K562 (cell line): ENCODE results near the gene NETO1. TPM values are rescaled to one million over a fixed set of nuclear protein-coding genes. Genes with fewer than 3 reads are reported as not detected.

Experiments
- ATAC-seq: fragments of 200-7000 bp; cut with Tn5 transposase; 3 replicates; pipeline ENCODE4 v1.9.1; 2020; ENCODE audit warnings: moderate library complexity
- BruUV-seq: library from RNA; stranded (reverse); fragments of 400-500 nt; replicated peaks from 2 replicates; lab custom pipeline; 2021; lab: Mats Ljungman, UMichigan
- CTCF ChIA-PET: fragments of 300-600 bp; formaldehyde crosslinking; extraction: SDS; loops from one replicate; lab custom pipeline; 2021; ENCODE audit warnings: low intra/inter-chr PET ratio; lab: Yijun Ruan, JAX
- POLR2A ChIA-PET: fragments of 300-600, 350-650 bp; sonication (Branson Sonifier 250); formaldehyde crosslinking; extraction: SDS; loops from one replicate; lab custom pipeline; 2021; ENCODE audit warnings: antibody characterized with exemption, inconsistent platforms; lab: Yijun Ruan, JAX
- DNase-seq, 4 experiments: peaks; one replicate each; pipeline versions ENCODE4 v3.0.0 to v3.0.0-alpha.2; 2011 to 2018; ENCODE audit warnings: low spot score in 3 of 4, mixed read lengths in 3 of 4; ENCODE audit errors: extremely low read depth in 1 of 4
- FAIRE-seq: peaks from 2 replicates; lab custom pipeline; 2011; peaks lifted over from hg19 to GRCh38; lab: Jason Lieb, UNC
- H2AFZ ChIP-seq: 2 replicates; pipeline ENCODE4 v1.6.0; 2011; ENCODE audit warnings: low read depth, low read length, control low read depth, inconsistent platforms
- H3K27ac ChIP-seq: fragments of 200-600 bp; 3 replicates; pipeline ENCODE4 v1.8.0; 2011; ENCODE audit warnings: low read depth, mild to moderate bottlenecking, control low read depth, inconsistent platforms, low read length, moderate library complexity, mixed read lengths; ENCODE audit errors: extremely low read depth
- H3K27me3 ChIP-seq, 2 experiments: fragments of 300-600 bp in 1 of 2; 2 replicates in 1 of 2; 3 replicates in 1 of 2; pipeline versions ENCODE4 v1.6.0 to v1.8.0; 2011; ENCODE audit warnings: inconsistent platforms in 2 of 2, low read length in 2 of 2, mild to moderate bottlenecking in 1 of 2, mixed read lengths in 1 of 2, moderate library complexity in 1 of 2; ENCODE audit not compliant: control insufficient read depth in 2 of 2, insufficient read depth in 2 of 2
- H3K36me3 ChIP-seq: fragments of 300-600 bp; 3 replicates; pipeline ENCODE4 v1.8.0; 2011; ENCODE audit warnings: mild to moderate bottlenecking, low read length, inconsistent platforms; ENCODE audit not compliant: control insufficient read depth, insufficient read depth
- H3K4me1 ChIP-seq, 2 experiments: fragments of 200-600 bp in 1 of 2; replicated peaks in 1 of 2; 2 replicates in 1 of 2; 3 replicates in 1 of 2; pipeline versions ENCODE4 v1.5.1 to v1.8.0; 2011; ENCODE audit warnings: inconsistent platforms in 2 of 2, low read length in 2 of 2, mild to moderate bottlenecking in 1 of 2, mixed read lengths in 1 of 2, moderate library complexity in 1 of 2; ENCODE audit not compliant: control insufficient read depth in 2 of 2, insufficient read depth in 2 of 2
- H3K4me2 ChIP-seq: 2 replicates; pipeline ENCODE4 v1.6.1; 2011; ENCODE audit warnings: low read length, control low read depth, inconsistent platforms, mixed read lengths; ENCODE audit not compliant: insufficient read depth
- H3K4me3 ChIP-seq: fragments of 200-600 bp; sonication (generic), shearing (Covaris generic); 2 replicates; pipeline ENCODE4 v1.5.1; 2016; ENCODE audit warnings: control low read depth, inconsistent platforms
- H3K79me2 ChIP-seq: fragments of 200-600 bp; 3 replicates; pipeline ENCODE4 v1.8.0; 2011; ENCODE audit warnings: low read length, inconsistent platforms; ENCODE audit not compliant: control insufficient read depth, insufficient read depth
- H3K9ac ChIP-seq, 2 experiments: 2 replicates each; pipeline versions ENCODE4 v1.6.0 to v1.6.1; 2011; ENCODE audit warnings: low read depth in 2 of 2, low read length in 2 of 2, control low read depth in 1 of 2, inconsistent platforms in 1 of 2, mild to moderate bottlenecking in 1 of 2, mixed read lengths in 1 of 2; ENCODE audit not compliant: insufficient read depth in 1 of 2
- H3K9me1 ChIP-seq: one replicate; pipeline ENCODE4 v1.6.0; 2011; ENCODE audit warnings: inconsistent platforms, mild to moderate bottlenecking, low read length, moderate library complexity; ENCODE audit not compliant: control insufficient read depth, insufficient read depth
- H3K9me3 ChIP-seq: replicated peaks from 2 replicates; pipeline ENCODE4 v1.5.1; 2011; ENCODE audit warnings: low read depth, low read length, inconsistent platforms; ENCODE audit not compliant: control insufficient read depth, insufficient read depth
- H4K20me1 ChIP-seq: replicated peaks from 2 replicates; pipeline ENCODE4 v1.6.1; 2011; ENCODE audit warnings: low read length, inconsistent platforms, mixed read lengths; ENCODE audit not compliant: control insufficient read depth, insufficient read depth
- ATF3 ChIP-seq, 2 experiments: fragments of 450-650 bp in 1 of 2; sonication (generic) in 1 of 2; formaldehyde crosslinking in 1 of 2; IDR thresholded peaks in 1 of 2; conservative IDR thresholded peaks in 1 of 2; 2 replicates each; pipeline versions ENCODE4 v1.6.1 to v1.8.1; 2016 to 2023; ENCODE audit warnings: mild to moderate bottlenecking in 2 of 2, moderate library complexity in 2 of 2, inconsistent platforms in 1 of 2, missing genetic modification reagents in 1 of 2
- NBN ChIP-seq: fragments of 450-650 bp; IDR thresholded peaks from 2 replicates; pipeline ENCODE4 v1.6.1; 2016; ENCODE audit warnings: low read depth, mild to moderate bottlenecking
- SETDB1 ChIP-seq: IDR thresholded peaks from one replicate; pipeline ENCODE4 v1.6.1; 2012; ENCODE audit warnings: low read length, control low read depth, inconsistent platforms
- STAG1 ChIP-seq: sonication (generic); formaldehyde crosslinking; IDR thresholded peaks from 2 replicates; pipeline ENCODE4 v1.5.0; 2020; ENCODE audit warnings: missing genetic modification reagents, borderline replicate concordance
- ZBTB26 ChIP-seq: fragments of 450-650 bp; formaldehyde crosslinking; IDR thresholded peaks from 2 replicates; pipeline ENCODE4 v1.4.0; 2022; ENCODE audit warnings: missing genetic modification characterization
- ZC3H11A ChIP-seq: IDR thresholded peaks from 2 replicates; pipeline ENCODE4 v1.6.1; 2012; ENCODE audit warnings: low read depth, low read length, improper control_type of control experiment
- ZEB2 ChIP-seq: fragments of 450-650 bp; IDR thresholded peaks from 2 replicates; pipeline ENCODE4 v1.6.1; 2016
- WGBS: fragments of 100-300 bp; shearing (Covaris generic); methylation state at CpG from one replicate; pipeline ENCODE4 v1.1.6; 2016; ENCODE audit warnings: low coverage, mixed read lengths; ENCODE audit not compliant: insufficient coverage; ENCODE audit errors: missing lambda C conversion rate; 5-methylcytosine and 5-hydroxymethylcytosine counted together
- in situ Hi-C: fragments of 300-500 bp; cut with MboI; formaldehyde crosslinking; loops from 4 replicates; pipeline ENCODE4 v1.15.0; 2018; ENCODE audit warnings: inconsistent platforms, mixed read lengths
- intact Hi-C: fragments of 100-400 bp; cut with micrococcal nuclease; formaldehyde crosslinking; loops from 2 replicates; pipeline ENCODE4 v1.14.2; 2022
- polyA plus RNA-seq, 8 experiments: library from polyadenylated mRNA; depleted of rRNA in 4 of 8; stranded (reverse) in 5 of 8; unstranded in 3 of 8; fragments of >200 nt; fragmentation: Nextera tagmentation in 2 of 8; fragmentation: Illumina TruSeq in 1 of 8; extraction: Ambion mirVana in 2 of 8; extraction: Trizol in 1 of 8; gene quantifications; 2 replicates each; pipeline versions ENCODE4 v1.2.1 to v1.2.3, GENCODE V29; 2011 to 2014; ENCODE audit warnings: inconsistent platforms in 1 of 8, missing spikeins in 1 of 8
- total RNA-seq, 7 experiments: library from RNA; depleted of rRNA in 6 of 7; stranded (reverse); fragments of >200 nt in 6 of 7; fragmentation: Illumina TruSeq in 2 of 7; extraction: Trizol in 2 of 7; gene quantifications; 2 replicates each; pipeline versions ENCODE4 v1.2.1 to v1.2.3, GENCODE V29; 2011 to 2021; ENCODE audit warnings: low replicate concordance in 1 of 7

Gene NETO1
- total and polyA plus RNA-seq, 9 of the 15 experiments (the other 6 are each of a cell fraction or from before 2014, with no cell fraction given), result not detected

- FAIRE-seq (no peak), ATAC-seq (no peak), DNase-seq (no peak)
- H3K27ac ChIP-seq, result no peak overlapping the region
- no peak overlapping the region for H3K4me3 ChIP-seq
- H3K27me3 ChIP-seq, result no peaks in the 10 kb centered on the region
- 51% methylated on average over 15 of the region's 57 CpGs for WGBS
- ChIA-PET POLR2A (no interaction called here), CTCF (no interaction called here)
- no peaks in the 10 kb centered on the region for H3K4me1 ChIP-seq
- no peaks in the 10 kb centered on the region for H3K9me3 ChIP-seq
- H2AFZ ChIP-seq, result no peak overlapping the region
- TF ChIP-seq NBN (no peak), ZC3H11A (no peak), ZEB2 (no peak), SETDB1 (no peak), ZBTB26 (CRISPR knock-in tag) (no peak), STAG1 (CRISPR knock-in tag) (no peak), ATF3 (IDR thresholded peaks at IDR 0.05) (no peak), ATF3 (CRISPR knock-in tag; conservative IDR thresholded peaks at IDR 0.05) (no peak)
- no peaks in the 10 kb centered on the region for H3K36me3 ChIP-seq
- no peaks in the 10 kb centered on the region for H3K79me2 ChIP-seq
- intact Hi-C loops (no loop called here), in situ Hi-C loops (no loop called here)
- no TSS peak for BruUV-seq
- no peak overlapping the region for H3K4me2 ChIP-seq
- H4K20me1 ChIP-seq, result no peaks in the 10 kb centered on the region
- H3K9ac ChIP-seq, result no peak overlapping the region
- no peaks in the 10 kb centered on the region for H3K9me1 ChIP-seq
Observed at GRCh38 chr18:72869226-72870185, 1.7 kb upstream of the NETO1 start.
